ENCODE data around the gene SHISA5. TPM values are rescaled to one million over a fixed set of nuclear protein-coding genes. Genes with fewer than 3 reads are reported as not detected.
"Not testable (repeated sequence)": the region's sequence is repeated elsewhere in the genome, so short reads cannot be mapped to it uniquely, and the experiment has no call there.

SHISA5 gene
- total and polyA plus RNA-seq, 2 of the 4 experiments (the other 2 are of a cell fraction): 82.3 to 162 TPM

GRCh38 chr3:48474031-48474430 is 29.9 kb downstream of the SHISA5 start:
- H2BK120ac ChIP-seq (ENCODE audit: low read depth, low read length); H2AFZ ChIP-seq (replicated peaks; ENCODE audit: low read length, poor library complexity); H3K4ac ChIP-seq (ENCODE audit: low read depth, low read length); H2AK9ac ChIP-seq (replicated peaks; ENCODE audit: low read depth, low read length, poor library complexity); CTCF ChIA-PET; H3K9ac ChIP-seq (ENCODE audit: low read depth, low read length); in situ Hi-C loops (cut with MboI; ENCODE audit: low sequenced_read_pairs); H2BK20ac ChIP-seq (ENCODE audit: low read depth, low read length); H3K18ac ChIP-seq (ENCODE audit: low read depth, low read length); H3K27me3 ChIP-seq (ENCODE audit: control insufficient read depth, insufficient read depth, low read length); H2AK5ac ChIP-seq (ENCODE audit: low read depth, low read length); H3K4me3 ChIP-seq (ENCODE audit: insufficient read depth, low read depth, low read length); DNase-seq; H3K9me3 ChIP-seq (ENCODE audit: control insufficient read depth, insufficient read depth, low read length); BruUV-seq (replicated peaks); H3K4me2 ChIP-seq (ENCODE audit: low read depth, low read length); H3K27ac ChIP-seq (ENCODE audit: insufficient read depth, low read length); H3K14ac ChIP-seq (replicated peaks; ENCODE audit: low read depth, low read length); H4K91ac ChIP-seq (ENCODE audit: insufficient read depth, low read depth, low read length); dilution Hi-C loops (cut with HindIII; ENCODE audit: low sequenced_read_pairs, unreplicated experiment); POLR2A ChIA-PET (ENCODE audit: unreplicated experiment); ATAC-seq (ENCODE audit: low read depth); H2BK15ac ChIP-seq (ENCODE audit: low read depth, low read length); H2BK5ac ChIP-seq (ENCODE audit: low read depth, low read length, poor library complexity, severe bottlenecking); intact Hi-C loops (cut with micrococcal nuclease); H4K8ac ChIP-seq (ENCODE audit: low read depth in 2 of 2, low read length in 2 of 2); H3K23ac ChIP-seq (ENCODE audit: low read depth, low read length); H3K56ac ChIP-seq (ENCODE audit: extremely low read depth, insufficient read depth, low read length); H4K5ac ChIP-seq (ENCODE audit: low read depth, low read length); H4K20me1 ChIP-seq (ENCODE audit: insufficient read depth, low read length); H3K4me1 ChIP-seq (ENCODE audit: control insufficient read depth, insufficient read depth, low read length): not testable (repeated sequence)
- Histone ChIP-seq H3K79me1 (ENCODE audit: low read depth in 1 of 2, low read length in 2 of 2) (peaks cover 4 to 42% of the 10 kb centered on the region in 2 experiments), H3K36me3 (ENCODE audit: control insufficient read depth, insufficient read depth, low read length) (peaks cover 16% of the 10 kb centered on the region), H3K9me1 (ENCODE audit: insufficient read depth, low read length) (peaks cover 12% of the 10 kb centered on the region; the same call in 1 of the 2 replicates)
- no CpG with 5 or more reads among the region's 4 CpGs for WGBS, 2 experiments (ENCODE audit: extremely low coverage in 2 of 2, insufficient read length in 1 of 2)
